NCI-H1436 (cell line): ENCODE results near the gene SEC23IP.
A peak's percentile ranks its signal among the peaks of the same experiment; 100 is the strongest.
"Not testable (repeated sequence)": the region's sequence is repeated elsewhere in the genome, so short reads cannot be mapped to it uniquely, and the experiment has no call there.

Experiments used
- DNase-seq: peaks from one replicate; lab custom pipeline; 2025; lab: John Stamatoyannopoulos, UW

Gene SEC23IP

DNA sequence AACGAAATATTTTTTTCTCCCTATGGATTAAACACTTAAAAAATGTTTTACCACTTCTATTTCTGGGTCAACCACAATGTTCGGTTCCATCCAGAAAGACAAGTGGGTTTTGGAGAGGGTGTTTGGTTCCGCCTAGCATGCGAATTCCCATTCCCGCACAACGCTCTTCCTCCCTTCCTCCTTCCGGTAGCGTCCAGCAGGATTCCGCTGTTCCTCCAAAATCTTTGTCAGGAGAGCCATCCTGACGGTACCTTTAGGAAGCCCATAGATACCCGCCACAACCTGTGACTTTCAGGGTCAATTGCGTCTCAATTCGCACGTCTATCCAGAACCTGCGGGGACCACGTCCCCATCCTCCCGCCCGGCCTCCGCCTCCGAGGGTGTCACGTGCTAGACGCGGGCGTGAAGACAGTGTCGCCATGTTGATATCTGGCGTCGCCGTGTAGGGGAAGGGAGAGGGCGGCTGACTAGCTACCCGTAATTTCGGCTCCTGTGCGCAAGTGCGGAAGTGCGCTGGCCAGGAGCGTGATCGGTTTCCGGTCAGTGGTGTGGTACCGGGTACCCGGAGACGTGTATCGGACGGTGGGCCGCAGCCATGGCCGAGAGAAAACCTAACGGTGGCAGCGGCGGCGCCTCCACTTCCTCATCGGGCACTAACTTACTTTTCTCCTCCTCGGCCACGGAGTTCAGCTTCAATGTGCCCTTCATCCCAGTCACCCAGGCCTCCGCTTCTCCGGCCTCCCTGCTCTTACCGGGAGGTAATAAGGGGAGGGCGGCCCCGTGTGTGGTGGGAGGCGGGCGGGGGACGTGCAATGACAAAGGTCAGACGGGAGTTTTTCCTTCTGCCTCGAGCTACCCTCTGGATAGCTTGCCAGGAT, at the start of gene SEC23IP:
SEC23IP (plus strand) TSS at position 543 of the 878 bp plus-strand sequence; CDS start at position 596, 53 bp downstream.
- peak; percentile 96 for DNase-seq

DNA sequence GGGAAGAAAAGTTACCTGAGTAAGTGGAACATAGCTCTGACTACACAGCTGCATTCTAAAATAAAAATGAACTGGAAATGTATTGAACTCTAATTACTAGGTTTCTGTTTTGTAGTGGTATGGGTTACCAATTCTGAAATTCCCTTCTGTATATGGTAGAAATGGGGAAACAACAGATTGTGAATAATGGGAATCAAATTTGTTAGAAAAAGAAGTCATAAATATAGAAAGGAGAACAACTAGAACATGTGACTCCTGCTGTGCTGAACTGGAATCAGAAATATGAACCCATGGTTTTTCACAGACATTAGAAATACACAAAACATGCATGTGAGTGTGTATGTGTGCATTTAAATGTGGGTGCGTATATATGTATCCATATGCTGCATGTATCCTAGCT, 46.9 kb upstream of the SEC23IP start:
- DNase-seq = no peak

DNA sequence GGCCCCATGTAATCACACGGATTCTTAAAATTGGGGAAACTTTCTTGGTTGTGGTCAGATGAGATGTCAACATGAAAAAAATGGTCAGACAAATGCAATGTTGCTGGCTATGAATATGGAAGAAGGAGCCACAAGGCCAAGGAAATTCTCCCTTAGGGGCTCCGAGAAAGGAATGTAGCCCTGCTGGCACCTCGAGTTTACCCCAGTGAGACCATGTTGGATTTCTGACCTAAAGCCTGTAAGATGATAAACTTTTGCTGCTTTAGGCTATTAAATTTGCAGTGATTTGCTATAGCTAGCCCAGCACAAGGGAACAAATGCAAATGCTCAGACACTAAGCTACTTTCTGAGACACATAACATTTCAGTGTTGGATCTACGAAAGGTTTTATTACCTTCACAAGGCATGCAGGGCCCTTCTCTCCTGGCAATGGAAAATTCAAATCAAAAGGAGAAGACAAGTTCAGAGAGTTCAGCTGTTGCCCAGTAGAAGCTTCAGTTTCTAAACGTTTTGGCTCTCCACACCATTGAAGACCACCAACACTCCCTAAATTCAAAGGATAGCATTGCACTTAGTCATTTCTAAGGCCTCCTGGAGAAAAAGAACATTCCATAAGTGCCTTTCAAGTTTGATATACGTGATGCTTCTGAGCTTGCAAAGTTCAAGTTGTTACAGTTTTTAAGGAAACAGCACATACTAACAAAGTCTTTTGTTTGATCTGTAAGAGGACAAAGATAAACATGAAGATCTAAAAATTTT, 43.3 kb upstream of the SEC23IP start:
- no peak for DNase-seq

DNA sequence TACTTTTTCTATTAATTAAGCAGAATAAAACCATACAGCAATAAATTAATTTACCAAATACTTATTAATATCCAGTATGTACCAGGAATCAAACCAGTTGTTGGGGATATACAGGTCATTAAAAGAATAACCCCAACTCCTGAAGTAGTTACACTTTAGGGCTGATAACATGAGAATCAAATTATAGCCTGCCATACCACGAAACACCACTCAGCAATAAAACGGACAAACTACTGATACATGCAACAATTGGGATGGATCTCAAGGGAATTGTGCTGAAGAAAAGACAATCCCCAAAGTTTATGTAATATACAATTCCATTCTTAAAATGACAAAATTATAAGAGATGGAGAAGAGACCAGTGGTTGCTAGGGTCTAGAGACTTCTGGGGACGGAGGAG, 42.6 kb upstream of the SEC23IP start:
- DNase-seq = no peak

DNA sequence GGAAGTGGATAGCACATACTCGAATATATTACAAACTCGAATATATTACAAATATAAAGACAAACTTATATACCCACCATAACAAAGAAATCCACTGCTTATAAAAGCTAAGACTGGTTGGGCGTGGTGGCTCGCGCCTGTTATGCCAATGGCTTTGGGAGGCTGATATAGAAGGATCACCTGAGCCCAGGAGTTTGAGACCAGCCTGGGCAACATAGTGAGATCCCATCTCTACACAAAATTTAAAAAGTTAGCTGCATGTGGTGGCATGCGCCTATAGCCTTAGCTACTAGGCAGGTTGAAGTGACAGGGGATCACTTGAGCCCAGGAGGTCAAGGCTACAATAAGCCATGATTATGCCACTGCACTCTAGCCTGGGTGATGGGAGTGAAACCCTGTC, 40.3 kb upstream of the SEC23IP start:
- DNase-seq = no peak

DNA sequence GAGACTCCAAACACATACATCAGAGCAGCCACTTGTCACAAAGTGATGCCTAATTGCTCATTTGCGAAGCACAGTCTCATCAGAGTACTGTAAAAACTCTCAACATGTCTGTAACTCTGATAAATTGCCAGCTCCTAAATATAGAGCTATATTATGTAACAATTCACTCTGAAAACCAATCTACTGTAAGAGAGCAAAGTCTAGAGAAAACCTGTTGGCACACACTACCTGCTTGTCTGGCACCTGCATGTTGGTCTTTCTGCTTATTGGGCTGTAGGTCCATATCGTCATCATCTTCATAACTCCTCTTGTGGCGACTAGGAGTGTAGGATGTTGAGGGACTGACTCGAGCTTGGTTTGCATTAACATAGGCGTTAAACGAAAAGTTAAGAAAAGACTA, 39.7 kb upstream of the SEC23IP start:
- no peak for DNase-seq

DNA sequence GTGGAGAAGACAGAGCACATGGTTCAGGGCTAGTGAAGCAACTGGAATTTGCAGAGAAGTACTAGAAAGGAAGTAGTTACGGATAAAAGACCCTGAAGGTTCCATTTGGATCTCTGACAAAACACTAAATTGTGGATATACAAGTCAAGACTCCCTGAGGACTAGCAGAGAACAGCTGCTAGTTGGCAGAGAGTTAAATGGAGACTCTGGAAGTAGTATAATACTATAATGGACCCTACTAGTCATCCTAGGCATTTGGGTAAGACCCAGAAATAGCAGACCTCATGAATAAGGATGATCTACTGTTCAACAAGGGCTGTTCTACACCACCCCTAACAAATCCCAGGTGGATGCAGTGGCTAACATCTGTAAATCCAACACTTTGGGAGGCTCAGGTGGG, 39.0 kb upstream of the SEC23IP start:
- no peak for DNase-seq

DNA sequence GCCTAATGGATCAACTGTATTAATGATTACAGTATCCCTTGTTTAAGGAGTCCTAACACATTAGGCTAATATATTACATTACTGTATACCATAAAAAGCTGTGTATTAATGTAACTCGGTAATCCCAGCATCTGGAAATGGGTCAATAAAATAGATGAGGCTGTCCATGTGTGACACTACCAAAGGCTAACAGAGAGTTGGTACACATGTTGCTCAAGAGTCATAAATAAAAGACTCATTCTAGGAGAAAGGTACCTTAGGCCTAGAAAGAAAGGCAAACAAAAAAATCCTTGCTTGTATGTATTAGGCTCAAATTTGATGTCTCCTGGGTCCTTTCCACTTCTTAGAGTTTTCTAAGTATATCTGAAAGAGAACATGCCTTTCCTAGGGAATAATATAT, 34.5 kb upstream of the SEC23IP start:
- DNase-seq = no peak

DNA sequence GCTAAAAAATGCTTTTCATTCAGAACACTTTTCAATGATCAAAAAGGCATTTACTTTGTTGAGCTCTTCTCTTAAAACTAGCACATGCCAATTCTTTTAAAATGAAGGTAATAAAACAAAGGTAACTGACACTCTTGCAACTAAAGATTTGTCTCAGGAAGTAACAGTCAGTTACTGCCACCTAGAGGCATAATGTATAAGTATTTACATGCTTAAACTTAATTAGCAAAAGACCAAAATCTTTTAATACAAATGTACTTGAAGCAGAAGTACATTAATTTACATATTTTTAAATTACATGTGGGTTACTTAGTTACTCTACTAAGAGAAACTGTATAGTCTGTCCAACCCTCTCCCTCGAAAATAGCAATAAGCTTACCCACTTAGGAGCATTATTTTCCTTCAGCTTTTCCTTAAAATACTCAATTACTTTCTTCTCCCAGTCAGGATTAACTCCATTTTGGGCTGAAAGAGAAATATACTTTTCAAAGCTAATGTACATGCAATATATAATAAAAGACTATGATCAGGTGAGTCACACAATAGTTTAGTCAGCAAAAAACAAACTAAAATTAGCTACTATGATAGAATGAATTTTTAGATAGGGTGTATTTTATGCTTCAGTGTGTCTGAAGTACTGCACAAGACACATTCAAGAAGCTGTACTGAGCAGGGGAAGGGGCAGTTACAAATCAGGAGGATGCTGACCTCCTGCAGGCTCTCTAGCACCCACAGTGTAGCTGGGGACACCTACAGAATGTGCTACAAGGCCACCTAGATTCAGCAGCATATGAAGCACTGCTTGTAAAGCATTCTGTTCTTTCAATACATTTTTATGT, 32.9 kb upstream of the SEC23IP start:
- DNase-seq = peak; percentile 43

DNA sequence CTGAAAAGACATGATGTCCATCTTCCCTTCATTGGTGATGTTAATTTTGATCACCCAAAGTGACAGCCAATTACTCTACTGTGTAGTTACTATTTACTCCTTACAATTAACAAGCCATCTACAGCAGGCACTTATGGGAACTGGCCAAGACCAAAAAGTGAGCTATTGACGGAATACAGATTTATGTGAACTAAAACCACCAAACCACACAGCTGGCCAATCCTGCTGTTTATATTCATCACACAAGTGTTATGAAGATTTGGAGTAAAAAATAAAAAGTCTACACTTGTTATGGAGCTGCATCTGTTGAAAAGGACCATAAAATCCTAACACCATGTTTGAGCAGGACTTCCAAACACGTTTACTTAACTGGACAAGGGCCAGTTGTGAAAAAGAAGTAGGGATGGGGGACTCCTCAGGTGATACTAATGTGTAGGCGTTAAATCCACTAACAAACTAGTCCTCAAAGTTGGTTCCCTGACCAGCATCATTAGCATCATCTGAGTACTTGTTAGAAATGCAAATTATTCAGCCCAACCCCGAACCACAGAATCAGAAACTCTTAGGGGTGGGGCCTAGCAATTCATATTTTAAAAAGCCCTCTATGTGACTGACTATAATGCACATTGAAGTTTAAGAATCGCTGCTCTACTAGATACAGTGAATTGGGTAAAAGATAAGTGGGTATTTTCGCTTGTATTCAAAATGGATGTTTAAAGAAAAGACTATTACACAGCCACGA, 31.5 kb upstream of the SEC23IP start:
- no peak for DNase-seq

DNA sequence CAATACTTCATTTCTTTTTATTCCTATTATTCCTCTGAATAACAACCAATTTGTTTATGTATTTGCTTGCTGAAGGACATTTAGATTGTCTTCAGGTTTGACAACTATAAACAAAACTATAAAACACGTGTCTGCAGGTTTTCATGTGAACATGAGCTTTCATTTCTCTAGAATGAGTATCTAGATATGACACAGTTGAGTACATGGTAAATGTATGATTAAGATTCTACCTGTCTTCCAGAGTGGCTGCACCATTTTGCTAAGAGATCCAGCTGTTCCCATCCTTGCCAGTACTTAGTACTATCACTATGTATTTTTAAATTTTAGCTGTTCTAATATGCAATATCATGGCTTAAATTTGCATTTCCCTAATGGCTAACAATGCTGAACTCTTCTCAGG, 30.0 kb upstream of the SEC23IP start:
- DNase-seq = no peak

DNA sequence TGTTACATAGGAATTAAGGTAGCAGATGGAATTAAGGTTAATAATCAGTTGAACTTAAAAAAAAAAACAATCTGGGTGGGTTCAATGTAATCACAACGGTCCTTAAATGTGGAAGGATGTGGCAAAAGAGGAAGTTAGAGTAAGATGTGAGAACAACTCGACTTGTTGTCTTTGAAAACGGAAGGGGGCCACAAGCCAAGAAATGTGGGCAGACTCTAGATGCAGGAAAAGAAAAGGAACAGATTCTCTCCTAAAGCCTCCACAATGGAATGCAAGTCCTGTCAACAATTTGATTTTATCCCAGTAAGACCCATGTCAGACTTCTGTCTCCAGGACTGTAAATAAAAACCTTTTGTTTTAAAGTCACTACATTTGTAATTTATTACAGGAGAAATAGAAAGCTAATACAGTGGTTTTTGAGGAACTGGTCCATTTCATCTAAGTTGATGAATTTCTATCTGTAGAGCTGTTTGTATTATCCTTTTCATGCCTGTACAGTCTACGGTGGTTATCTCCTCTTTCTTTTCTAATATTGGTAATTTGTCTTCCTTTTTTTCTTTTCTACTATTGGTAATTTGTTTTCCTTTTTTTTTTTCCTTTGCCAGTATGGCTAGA, 28.5 kb upstream of the SEC23IP start:
- no peak for DNase-seq

DNA sequence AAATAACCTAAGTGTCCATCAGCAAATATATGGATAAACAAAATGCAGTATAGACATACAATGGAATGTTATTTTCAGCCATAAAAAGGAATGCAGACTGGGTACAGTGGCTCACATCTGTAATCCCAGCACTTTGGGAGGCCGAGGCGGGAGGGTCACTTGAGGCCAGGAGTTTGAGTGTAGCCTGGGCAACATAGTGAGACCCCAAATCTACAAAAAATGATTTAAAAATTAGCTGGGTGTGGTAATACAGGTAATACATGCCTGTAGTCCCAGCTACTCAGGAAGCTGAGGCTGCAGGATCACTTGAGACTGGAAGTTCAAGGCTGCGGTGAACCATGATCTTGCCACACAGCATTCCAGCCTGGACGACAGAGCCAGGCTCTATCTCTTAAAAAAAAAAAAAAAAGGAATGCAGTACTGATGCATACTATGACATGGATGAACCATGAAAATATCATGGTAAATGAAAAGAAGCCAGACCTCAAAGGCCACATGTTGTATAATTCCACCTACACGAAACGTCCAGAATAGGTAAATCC, 26.8 kb upstream of the SEC23IP start:
- DNase-seq = no peak

DNA sequence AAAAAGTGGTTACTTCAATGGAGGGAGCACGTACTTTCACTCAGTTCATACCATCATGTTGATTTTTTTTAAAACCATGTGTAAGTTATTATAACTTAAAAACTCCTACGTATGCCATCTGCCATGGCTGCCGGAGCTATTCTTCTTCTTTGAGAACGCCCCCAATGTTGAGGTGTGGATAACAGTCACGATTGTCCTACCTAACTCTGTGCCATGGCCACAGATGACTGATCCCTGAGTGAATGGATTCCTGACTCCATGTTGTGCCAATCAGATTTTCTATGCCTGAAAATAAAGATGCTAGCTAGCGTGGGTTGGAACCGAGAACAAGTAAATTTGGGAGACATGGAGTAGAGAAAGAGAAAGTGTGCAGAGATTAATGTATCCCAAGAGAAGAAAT, 25.2 kb upstream of the SEC23IP start:
- DNase-seq = no peak

DNA sequence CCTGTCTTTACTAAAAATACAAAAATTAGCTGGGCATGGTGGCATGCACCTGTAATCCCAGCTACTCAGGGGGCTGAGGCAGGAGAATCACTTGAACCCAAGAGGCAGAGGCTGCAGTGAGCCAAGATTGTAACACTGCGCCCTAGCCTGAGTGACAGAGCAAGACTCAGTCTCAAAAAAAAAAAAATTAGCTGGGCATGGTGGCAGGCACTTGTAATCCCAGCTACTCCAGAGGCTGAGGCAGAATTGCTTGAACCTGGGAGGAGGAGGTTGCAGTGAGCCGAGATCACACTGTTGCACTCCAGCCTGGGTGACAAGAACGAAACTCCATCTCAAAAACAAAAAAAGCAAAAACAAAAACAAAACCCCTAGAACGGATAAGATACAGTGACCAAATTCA, 23.1 kb upstream of the SEC23IP start:
- DNase-seq = not testable (repeated sequence)

DNA sequence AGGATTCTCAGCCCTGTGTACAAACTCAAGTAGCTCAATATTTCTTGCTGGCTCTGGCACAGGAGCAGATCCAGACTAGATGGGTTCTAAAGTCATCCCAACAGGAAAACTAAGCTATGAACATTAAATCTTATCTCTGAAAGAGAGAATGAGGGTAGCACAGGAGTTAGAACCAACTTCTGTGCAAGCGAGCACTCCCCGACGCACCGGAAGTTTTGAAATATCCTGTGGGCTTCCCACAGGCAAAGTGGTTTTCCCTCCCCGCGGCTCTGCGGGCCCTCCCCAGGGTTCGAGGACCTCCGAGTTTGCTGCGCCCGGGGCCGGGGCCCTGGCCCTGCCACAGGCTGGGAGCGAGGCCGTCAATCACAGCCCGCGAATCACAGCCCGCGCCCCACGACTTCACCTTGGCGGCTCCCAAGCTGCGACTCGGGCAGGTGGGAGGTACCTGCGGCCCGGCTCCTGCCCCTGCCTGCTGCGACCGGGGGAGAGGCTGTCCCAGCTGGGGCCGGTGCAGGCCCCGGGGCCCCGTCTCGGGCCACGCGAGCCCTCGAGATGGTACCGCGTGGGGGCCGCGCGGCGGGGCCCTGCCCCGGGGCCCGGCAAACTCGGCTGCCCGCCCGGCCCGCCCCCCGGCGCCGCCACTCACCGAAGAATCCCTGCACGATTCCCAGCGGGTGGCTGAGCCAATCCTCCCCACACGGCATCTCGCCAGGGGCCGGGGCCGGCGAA, 20.5 kb upstream of the SEC23IP start:
- DNase-seq = peak; percentile 72

DNA sequence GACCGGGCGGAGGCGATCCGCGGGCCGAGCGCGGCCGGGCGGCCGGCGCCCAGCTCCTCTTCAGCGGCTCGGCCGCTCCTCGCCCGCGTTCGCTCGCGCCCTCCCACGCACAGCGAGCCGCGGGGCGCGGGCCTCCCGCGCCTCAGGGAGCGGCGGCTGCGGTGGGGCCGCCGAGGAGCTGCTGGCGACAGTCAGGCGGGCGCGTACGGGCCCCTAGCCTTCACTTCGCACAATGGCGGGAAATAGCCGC, 20.0 kb upstream of the SEC23IP start, which contains the start of gene MCMBP:
MCMBP (minus strand) TSS at position 234 of the 250 bp plus-strand sequence. CDS start 259 bp downstream, outside the sequence.
- no peak for DNase-seq

DNA sequence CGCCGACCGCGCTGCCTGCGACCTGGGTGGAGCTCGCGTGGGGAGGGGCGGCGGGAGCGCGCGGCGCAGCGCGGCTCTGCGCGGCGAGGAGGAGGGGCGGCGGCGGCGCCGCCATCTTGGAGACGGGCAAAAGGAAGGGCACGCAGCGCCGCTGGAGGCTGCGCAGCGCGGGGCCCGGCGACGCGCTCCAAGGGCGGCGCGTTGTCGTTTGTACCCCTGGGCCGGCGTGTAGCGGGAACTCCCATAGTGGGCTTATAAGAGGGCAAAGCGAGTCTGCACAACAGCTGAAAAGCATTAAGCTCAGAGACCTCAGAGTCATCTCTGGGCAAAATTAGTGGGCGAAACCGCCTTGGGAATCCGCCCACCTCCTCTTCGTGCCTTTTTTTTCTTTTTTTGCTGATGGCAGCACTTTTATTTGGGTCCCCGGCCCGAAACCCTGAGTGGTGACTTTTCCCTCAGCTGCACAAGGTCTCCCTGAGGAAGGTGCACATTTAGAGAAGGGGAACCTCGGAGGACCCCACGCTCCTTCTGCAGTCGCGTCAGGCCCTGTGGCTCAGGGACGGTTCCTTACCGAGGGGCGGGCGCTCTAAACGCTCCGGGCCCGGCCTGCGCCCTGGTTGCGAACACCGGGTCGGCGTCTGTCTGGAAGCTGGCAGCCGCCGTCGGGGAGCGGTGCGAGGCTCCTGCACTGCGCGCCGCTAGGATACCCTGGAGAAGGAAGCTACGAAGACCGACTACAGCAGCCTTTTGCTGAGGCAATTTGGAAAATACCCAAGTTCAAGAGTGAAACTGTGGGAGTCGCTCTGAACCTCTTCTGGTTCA, 19.5 kb upstream of the SEC23IP start:
- DNase-seq = peak; percentile 88

DNA sequence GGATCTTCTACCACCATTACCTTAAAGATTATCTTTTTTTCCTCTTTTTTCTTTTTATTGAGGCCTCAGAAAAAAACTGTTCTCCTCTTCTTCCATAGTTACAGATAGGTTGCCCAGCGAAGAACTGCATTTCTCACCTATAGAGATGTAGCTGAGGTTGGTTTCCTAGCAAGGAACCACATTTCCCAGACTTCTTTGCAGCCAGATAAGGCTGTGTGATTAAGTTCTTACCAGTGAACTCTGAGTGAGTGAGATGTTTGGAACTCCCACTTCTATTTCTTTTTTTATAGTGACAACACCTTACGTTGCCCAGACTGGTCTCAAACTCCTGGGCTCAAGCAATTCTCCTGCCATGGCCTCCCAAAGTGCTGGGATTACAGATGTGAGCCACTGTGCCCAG, 14.0 kb upstream of the SEC23IP start:
- DNase-seq = no peak
